ENCODE data around the gene WDTC1.
A peak's percentile ranks its signal among the peaks of the same experiment; 100 is the strongest.

Gene WDTC1

GRCh38 chr1:27302612-27303011, 68.2 kb downstream of the WDTC1 start:
- DNase-seq = no peak

- DNase-seq = no peak
Measured at GRCh38 chr1:27303509-27303908, 69.1 kb downstream of the WDTC1 start.

GRCh38 chr1:27306071-27306470, 71.6 kb downstream of the WDTC1 start:
- DNase-seq = no peak

GRCh38 chr1:27306892-27307761, 72.7 kb downstream of the WDTC1 start:
- peak; percentile 99 for DNase-seq

- peak; percentile 69 for DNase-seq
Measured at GRCh38 chr1:27307874-27308598, 73.6 kb downstream of the WDTC1 start.

GRCh38 chr1:27314169-27314568, 79.7 kb downstream of the WDTC1 start:
- DNase-seq = no peak

- DNase-seq = no peak
Measured at GRCh38 chr1:27314737-27315136, 80.3 kb downstream of the WDTC1 start.

GRCh38 chr1:27316860-27317259, 82.4 kb downstream of the WDTC1 start:
- DNase-seq = no peak

GRCh38 chr1:27318136-27318535, 83.7 kb downstream of the WDTC1 start:
- DNase-seq = no peak

- no peak for DNase-seq
Measured at GRCh38 chr1:27318596-27318995, 84.2 kb downstream of the WDTC1 start.

- peak; percentile 95 for DNase-seq
Measured at GRCh38 chr1:27321813-27322568, 87.6 kb downstream of the WDTC1 start, which contains the start of gene TMEM222. Gene TMEM222 (plus strand): TSS chr1:27322163. CDS start chr1:27322198, 35 bp downstream.

- DNase-seq = no peak
Measured at GRCh38 chr1:27322569-27323240, 88.3 kb downstream of the WDTC1 start.

GRCh38 chr1:27325286-27325685, 90.9 kb downstream of the WDTC1 start:
- DNase-seq = no peak

- DNase-seq = no peak
Measured at GRCh38 chr1:27327964-27328363, 93.5 kb downstream of the WDTC1 start.

GRCh38 chr1:27330786-27331185, 96.4 kb downstream of the WDTC1 start:
- DNase-seq = no peak

- DNase-seq = no peak
Measured at GRCh38 chr1:27331426-27331825, 97.0 kb downstream of the WDTC1 start.

- no peak for DNase-seq
Measured at GRCh38 chr1:27331922-27332321, 97.5 kb downstream of the WDTC1 start.

GRCh38 chr1:27332536-27333281, 98.3 kb downstream of the WDTC1 start:
- DNase-seq = peak; percentile 16

GRCh38 chr1:27333717-27334279, 99.4 kb downstream of the WDTC1 start:
- DNase-seq = no peak

GRCh38 chr1:27335506-27336422, 101.3 kb downstream of the WDTC1 start:
- DNase-seq = no peak

Data from DMS79 (cell line).